ENCODE data around the gene TBCD. TPM values are rescaled to one million over a fixed set of nuclear protein-coding genes. Genes with fewer than 3 reads are reported as not detected.

Gene TBCD
- total RNA-seq, 1 donor from 2014 or later, result 31.8 TPM

- H3K36me3 ChIP-seq (ENCODE audit: insufficient read depth, low read length), result no peaks in the 10 kb centered on the region
- Mint-ChIP-seq H3K27ac (ENCODE audit: unreplicated experiment) (no peak overlapping the region), H3K9me3 (ENCODE audit: unreplicated experiment) (peaks cover 4% of the 10 kb centered on the region), H3K4me3 (ENCODE audit: unreplicated experiment) (no peak overlapping the region), H3K4me1 (ENCODE audit: low read depth, unreplicated experiment) (peaks cover 5% of the 10 kb centered on the region), H3K27me3 (ENCODE audit: low read depth, unreplicated experiment) (no peaks in the 10 kb centered on the region), H3K36me3 (ENCODE audit: low read depth, unreplicated experiment) (peaks cover 6% of the 10 kb centered on the region)
- H4K20me1 ChIP-seq (ENCODE audit: insufficient read depth, low read length), result peaks cover 20% of the 10 kb centered on the region
- no peak for DNase-seq (ENCODE audit: low read depth)
- no peak overlapping the region for H3K9ac ChIP-seq (ENCODE audit: low read length)
- FAIRE-seq, result no peak
- peaks cover 4% of the 10 kb centered on the region for H3K4me1 ChIP-seq (ENCODE audit: insufficient read depth, low read length)
- TF ChIP-seq CTCF (IDR thresholded peaks at IDR 0.05; ENCODE audit: insufficient read depth, low read depth, low read length) (no peak), EZH2 (IDR thresholded peaks at IDR 0.05; ENCODE audit: insufficient read depth, low read length) (no peak)
- no peak overlapping the region for H3K4me3 ChIP-seq (ENCODE audit: insufficient read depth, low read depth, low read length)
- no peak overlapping the region for H3K27ac ChIP-seq (ENCODE audit: low read depth, low read length)
- H3K9me3 ChIP-seq (ENCODE audit: insufficient read depth, low read depth, low read length), result no peaks in the 10 kb centered on the region
- no peaks in the 10 kb centered on the region for H3K27me3 ChIP-seq (ENCODE audit: insufficient read depth, low read length)
- no peak overlapping the region for H2AFZ ChIP-seq (ENCODE audit: low read depth, low read length)
- no peak overlapping the region for H3K4me2 ChIP-seq (ENCODE audit: low read length)
- peaks cover 3% of the 10 kb centered on the region for H3K79me2 ChIP-seq (ENCODE audit: insufficient read depth, low read length)
Measured at GRCh38 chr17:82805823-82806222, 54.0 kb downstream of the TBCD start.

GRCh38 chr17:82806645-82807044 lies 54.8 kb downstream of the TBCD start:
- no peak overlapping the region for H3K4me3 ChIP-seq (ENCODE audit: insufficient read depth, low read depth, low read length)
- H3K9me3 ChIP-seq (ENCODE audit: insufficient read depth, low read depth, low read length), result no peaks in the 10 kb centered on the region
- H3K9ac ChIP-seq (ENCODE audit: low read length), result no peak overlapping the region
- FAIRE-seq (no peak), DNase-seq (ENCODE audit: low read depth) (no peak)
- H3K27ac ChIP-seq (ENCODE audit: low read depth, low read length), result no peak overlapping the region
- no peaks in the 10 kb centered on the region for H3K27me3 ChIP-seq (ENCODE audit: insufficient read depth, low read length)
- peaks cover 5% of the 10 kb centered on the region for H3K4me1 Mint-ChIP-seq (ENCODE audit: low read depth, unreplicated experiment)
- no peak overlapping the region for H3K4me2 ChIP-seq (ENCODE audit: low read length)
- H3K79me2 ChIP-seq (ENCODE audit: insufficient read depth, low read length), result peaks cover 3% of the 10 kb centered on the region
- H3K9me3 Mint-ChIP-seq (ENCODE audit: unreplicated experiment), result peaks cover 2% of the 10 kb centered on the region
- no peak overlapping the region for H3K4me3 Mint-ChIP-seq (ENCODE audit: unreplicated experiment)
- H2AFZ ChIP-seq (ENCODE audit: low read depth, low read length), result no peak overlapping the region
- H3K36me3 Mint-ChIP-seq (ENCODE audit: low read depth, unreplicated experiment), result peaks cover 2% of the 10 kb centered on the region
- H4K20me1 ChIP-seq (ENCODE audit: insufficient read depth, low read length), result peaks cover 15% of the 10 kb centered on the region
- no peaks in the 10 kb centered on the region for H3K36me3 ChIP-seq (ENCODE audit: insufficient read depth, low read length)
- TF ChIP-seq CTCF (IDR thresholded peaks at IDR 0.05; ENCODE audit: insufficient read depth, low read depth, low read length), result no peak
- no peak for TF ChIP-seq EZH2 (IDR thresholded peaks at IDR 0.05; ENCODE audit: insufficient read depth, low read length)
- H3K27ac Mint-ChIP-seq (ENCODE audit: unreplicated experiment), result no peak overlapping the region
- no peaks in the 10 kb centered on the region for H3K27me3 Mint-ChIP-seq (ENCODE audit: low read depth, unreplicated experiment)
- peaks cover 4% of the 10 kb centered on the region for H3K4me1 ChIP-seq (ENCODE audit: insufficient read depth, low read length)

GRCh38 chr17:82807101-82807500 lies 55.2 kb downstream of the TBCD start:
- Histone ChIP-seq H3K36me3 (ENCODE audit: insufficient read depth, low read length) (no peaks in the 10 kb centered on the region), H3K27ac (ENCODE audit: low read depth, low read length) (no peak overlapping the region), H3K4me1 (ENCODE audit: insufficient read depth, low read length) (peaks cover 4% of the 10 kb centered on the region), H3K27me3 (ENCODE audit: insufficient read depth, low read length) (no peaks in the 10 kb centered on the region), H3K79me2 (ENCODE audit: insufficient read depth, low read length) (peaks cover 3% of the 10 kb centered on the region), H3K9me3 (ENCODE audit: insufficient read depth, low read depth, low read length) (no peaks in the 10 kb centered on the region), H3K4me2 (ENCODE audit: low read length) (no peak overlapping the region), H4K20me1 (ENCODE audit: insufficient read depth, low read length) (peaks cover 15% of the 10 kb centered on the region), H3K4me3 (ENCODE audit: insufficient read depth, low read depth, low read length) (no peak overlapping the region), H2AFZ (ENCODE audit: low read depth, low read length) (no peak overlapping the region), H3K9ac (ENCODE audit: low read length) (no peak overlapping the region)
- Mint-ChIP-seq H3K36me3 (ENCODE audit: low read depth, unreplicated experiment) (peaks cover under 1% of the 10 kb centered on the region), H3K27me3 (ENCODE audit: low read depth, unreplicated experiment) (no peaks in the 10 kb centered on the region), H3K9me3 (ENCODE audit: unreplicated experiment) (peaks cover under 1% of the 10 kb centered on the region), H3K27ac (ENCODE audit: unreplicated experiment) (no peak overlapping the region), H3K4me1 (ENCODE audit: low read depth, unreplicated experiment) (peaks cover 3% of the 10 kb centered on the region), H3K4me3 (ENCODE audit: unreplicated experiment) (no peak overlapping the region)
- DNase-seq (ENCODE audit: low read depth), result no peak
- no peak for FAIRE-seq
- no peak for TF ChIP-seq CTCF (IDR thresholded peaks at IDR 0.05; ENCODE audit: insufficient read depth, low read depth, low read length)
- TF ChIP-seq EZH2 (IDR thresholded peaks at IDR 0.05; ENCODE audit: insufficient read depth, low read length), result no peak
